Brain pericyte (primary cell): ENCODE results near the gene RAB21.
"Not testable (repeated sequence)": the region's sequence is repeated elsewhere in the genome, so short reads cannot be mapped to it uniquely, and the experiment has no call there.

Experiments used
- DNase-seq: peaks from one replicate; pipeline ENCODE4 v3.0.0-alpha.2; 2012; ENCODE audit warnings: low read depth, low spot score

Gene RAB21

DNA sequence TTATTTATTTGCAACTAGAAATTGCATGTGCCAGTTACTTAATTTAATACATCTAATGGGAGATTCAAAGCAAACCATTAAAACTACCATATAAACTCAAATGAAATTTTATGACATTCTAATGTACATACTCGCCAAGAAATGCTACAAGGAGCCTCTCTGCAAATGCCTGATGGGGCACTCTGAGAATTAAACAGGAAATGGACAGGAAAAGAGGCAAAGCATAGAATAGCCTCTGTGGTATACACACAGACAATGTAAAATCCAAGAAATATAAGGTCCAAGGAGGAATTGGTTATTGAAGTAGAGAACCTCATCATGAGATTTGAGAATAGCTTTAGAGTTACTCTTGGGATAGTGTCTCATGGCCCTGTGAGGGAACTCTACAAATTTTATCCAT, 41.2 kb downstream of the RAB21 start:
- no peak for DNase-seq

DNA sequence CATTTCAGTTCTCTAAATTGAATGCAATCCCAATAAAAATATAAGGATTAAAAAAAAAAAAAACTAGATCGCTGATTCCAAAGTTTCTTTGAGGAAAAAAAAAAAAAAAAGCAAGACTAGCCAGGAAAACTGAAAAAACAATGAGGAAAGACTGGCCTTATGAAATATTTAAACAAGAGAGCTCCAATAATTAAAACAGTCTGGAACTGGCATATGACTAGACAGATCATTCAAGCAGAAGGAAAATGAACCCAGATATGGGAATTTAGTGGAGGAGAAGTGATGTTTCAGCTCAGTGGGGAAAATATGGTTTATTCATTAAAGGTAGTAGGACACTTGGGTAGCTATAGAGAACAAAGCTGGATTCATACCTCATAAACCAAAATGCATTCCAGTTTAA, 42.9 kb downstream of the RAB21 start:
- no peak for DNase-seq

DNA sequence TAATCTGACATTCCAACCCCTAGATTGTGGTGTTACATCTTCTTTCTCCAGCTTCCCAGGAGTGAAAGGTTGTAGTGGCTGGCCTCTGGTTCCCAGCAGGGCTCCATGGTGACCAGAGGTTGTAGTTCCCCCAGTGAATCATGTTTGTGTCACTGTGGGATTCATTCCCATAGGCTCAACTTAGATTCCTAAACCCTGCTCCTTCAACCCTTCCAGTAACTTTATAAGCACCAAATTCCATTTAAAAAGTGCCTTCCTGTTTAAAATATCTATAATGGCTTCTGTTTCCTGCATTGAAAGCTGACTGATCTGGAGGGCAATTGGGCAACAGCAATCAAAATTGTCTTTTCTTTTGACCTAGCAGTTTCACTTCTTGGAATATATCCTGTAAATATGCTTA, 44.4 kb downstream of the RAB21 start:
- no peak for DNase-seq

GRCh38 chr12:71800177-71800576, 45.5 kb downstream of the RAB21 start:
- no peak for DNase-seq

GRCh38 chr12:71804505-71804904, 49.8 kb downstream of the RAB21 start:
- no peak for DNase-seq

DNA sequence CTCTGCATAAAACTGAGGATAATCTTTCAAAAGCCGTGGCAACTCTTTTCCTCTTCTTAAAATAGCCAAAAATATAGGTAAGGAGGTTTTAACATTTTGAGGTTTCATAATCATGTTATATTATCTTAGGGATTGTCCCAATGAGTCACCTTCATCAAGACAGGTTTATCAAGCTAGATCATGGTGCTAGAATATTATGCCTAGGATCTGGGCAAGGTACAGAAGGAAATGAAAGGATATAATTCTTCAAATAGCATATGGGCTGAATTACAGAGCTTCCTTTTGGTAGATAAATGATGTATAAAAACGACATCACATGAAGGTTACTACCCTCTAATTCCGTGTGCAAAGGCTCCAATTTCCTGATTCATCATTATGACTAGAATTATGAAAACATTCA, 56.3 kb downstream of the RAB21 start:
- DNase-seq, result no peak

GRCh38 chr12:71815242-71815641, 60.6 kb downstream of the RAB21 start:
- not testable (repeated sequence) for DNase-seq

DNA sequence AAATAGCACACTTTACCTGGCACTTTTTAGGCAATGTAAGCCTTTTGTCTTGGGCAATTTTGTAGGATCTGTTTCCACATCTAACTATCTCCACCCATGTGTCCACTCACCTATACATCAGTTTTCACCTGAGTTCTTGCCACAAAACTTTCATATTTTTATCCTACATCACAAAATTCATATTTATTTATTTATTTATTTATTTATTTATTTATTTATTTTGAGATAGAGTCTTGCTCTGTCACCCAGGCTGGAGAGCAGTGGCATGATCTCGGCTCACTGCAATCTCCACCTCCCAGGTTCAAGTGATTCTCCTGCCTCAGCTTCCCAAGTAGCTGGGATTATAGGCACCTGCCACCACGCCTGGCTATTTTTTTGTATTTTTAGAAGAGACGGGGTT, 67.4 kb downstream of the RAB21 start:
- not testable (repeated sequence) for DNase-seq

GRCh38 chr12:71828813-71829212, 74.2 kb downstream of the RAB21 start:
- no peak for DNase-seq

DNA sequence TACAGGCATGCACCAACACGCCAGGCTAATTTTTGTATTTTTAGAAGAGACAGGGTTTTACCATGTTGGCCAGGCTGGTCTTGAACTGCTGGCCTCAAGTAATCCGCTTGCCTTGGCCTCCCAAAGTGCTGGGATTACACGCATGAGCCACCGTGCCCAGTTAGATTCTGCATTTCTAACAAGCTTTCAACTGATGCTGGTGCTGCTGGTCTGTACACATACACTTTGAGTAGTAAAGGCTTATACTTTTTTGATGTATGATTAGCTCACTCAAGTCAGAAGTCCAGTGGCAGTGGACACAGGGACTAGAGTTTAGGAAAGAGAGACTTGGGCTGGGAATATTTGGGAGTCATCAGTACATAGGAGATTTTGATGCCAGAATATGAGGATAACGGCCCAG, 82.7 kb downstream of the RAB21 start:
- no peak for DNase-seq

GRCh38 chr12:71838231-71838630, 83.6 kb downstream of the RAB21 start:
- no peak for DNase-seq

DNA sequence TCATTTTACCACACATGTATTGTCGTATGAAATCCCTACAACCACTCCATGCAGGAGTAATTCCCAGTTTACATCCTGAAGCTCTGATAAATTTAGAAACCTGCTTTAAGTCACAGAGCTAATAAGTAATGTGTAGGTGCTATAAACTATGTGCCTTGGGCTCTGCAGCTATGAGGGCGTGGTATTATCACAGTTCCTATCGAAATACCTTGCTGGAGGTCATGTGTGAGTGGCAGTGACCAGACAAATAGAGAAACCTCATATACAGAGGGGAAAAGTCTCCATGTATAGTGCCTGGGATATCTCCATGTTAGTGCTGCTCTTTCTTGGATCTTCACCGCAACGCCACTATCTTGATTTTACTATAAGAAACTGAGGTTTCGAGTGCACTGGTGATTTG, 84.0 kb downstream of the RAB21 start:
- DNase-seq, result no peak

DNA sequence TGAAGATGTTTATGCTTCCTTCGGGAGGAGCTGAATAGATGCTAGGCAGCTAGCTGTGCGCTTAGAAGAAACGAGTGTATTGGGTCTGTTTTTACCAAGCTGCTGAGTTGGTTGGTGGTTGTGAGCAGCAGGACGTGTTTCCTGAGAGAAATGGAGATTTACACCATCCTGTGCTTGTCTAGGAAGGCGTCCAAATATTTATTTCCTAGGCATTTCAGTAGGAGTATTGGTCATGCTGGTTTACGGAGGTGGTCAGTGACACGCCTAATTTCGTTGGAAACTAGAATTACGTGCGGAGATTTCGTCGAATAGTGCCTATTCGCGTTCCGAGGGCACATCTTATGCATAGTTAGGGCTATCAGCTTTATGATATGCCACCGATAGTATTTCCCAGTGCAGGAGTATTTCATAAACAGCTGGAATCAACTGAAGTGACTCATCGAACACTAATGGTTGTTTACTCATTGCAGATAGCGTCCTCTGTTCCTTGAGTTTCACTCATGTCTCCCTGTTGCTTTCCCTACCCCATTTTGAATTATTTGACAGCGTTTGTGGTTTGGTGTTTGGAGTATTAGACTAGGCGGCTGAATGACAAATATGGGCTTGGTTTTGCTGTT, 85.7 kb downstream of the RAB21 start:
- no peak for DNase-seq

DNA sequence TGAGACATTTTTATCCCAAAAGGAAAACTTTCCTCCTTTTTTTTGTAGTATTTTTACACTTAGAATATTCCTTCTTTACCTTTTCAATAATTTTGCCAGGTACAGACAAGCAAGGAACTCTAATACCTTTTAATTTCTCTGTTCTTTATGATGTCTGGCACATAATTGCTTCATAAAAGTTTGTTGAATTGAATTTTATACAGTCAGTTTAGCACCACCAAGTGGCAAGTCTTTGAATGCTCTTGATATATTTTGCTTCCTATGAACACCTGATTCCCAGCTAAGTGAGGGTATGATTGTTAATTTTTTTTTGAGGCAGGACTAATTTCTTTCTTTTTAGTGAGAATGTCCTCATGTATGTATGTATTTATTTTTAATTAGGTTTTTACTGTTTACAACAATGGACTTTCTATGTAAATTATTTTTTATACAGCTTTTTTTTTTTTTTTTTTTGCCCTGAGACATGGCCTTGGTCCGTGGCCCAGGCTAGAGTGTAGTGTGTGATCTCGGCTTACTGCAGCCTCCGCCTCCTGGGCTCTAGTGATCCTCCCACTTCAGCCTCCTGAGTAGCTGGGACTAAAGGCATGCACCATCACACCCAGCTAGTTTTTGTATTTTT, 91.8 kb downstream of the RAB21 start:
- DNase-seq, result no peak

DNA sequence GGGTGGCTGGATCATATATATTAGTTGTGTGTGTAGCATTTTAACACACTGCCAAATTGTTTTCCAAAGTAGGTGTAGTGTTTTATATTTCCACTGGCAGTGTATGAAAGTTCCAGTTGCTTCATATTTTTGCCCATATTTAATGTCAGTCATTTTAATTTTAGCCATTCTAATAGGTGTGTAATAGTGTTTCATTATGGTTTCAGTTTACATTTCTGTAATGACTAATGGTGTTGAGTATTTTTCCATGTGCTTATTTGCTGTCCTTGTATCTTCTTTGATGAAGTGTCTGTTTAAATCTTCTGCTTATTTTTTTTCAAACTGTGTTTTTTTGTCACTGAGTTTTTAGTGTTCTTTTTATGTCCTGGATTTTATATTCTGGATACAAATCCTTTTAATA, 93.5 kb downstream of the RAB21 start:
- DNase-seq, result no peak

DNA sequence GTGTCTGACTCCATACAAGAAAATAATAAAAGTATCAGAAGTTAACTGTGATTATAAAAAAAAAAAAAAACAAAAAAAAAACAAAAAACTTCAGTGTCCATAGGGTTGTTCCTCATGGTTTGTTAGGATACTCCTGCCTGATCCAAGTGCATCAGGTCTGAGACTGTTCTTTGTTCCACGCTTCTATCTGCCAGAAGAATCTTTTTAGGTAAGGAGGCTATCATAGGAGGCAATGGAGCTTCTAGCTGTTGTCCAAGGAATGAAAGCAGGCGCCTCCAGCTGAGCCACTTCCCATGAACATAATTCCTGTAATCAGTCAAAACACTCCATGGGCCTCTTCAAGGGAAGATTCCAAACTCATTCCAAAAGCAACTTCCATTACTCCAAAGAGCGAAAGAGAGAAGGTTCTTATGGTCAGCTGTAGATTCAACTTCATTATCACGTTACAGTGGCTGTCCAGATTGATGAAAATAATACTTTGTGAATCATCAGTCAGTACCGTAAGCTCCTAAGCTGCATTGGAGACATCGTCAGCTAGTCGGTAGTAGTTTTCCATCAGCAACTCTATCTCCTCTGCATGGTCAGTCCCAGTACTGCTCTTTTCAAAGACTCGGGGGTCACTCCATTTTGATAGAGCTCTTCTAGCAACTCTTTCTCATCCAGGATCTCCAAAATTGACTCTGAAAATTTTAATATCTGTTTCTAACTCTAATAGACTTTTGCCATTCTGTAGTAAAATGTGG, 94.6 kb downstream of the RAB21 start:
- DNase-seq, result no peak
